GM10266 (cell line): ENCODE measurements around the gene ASPN.

ENCODE experiments used
- DNase-seq: peaks from one replicate; pipeline ENCODE4 v3.0.0; 2012; ENCODE audit errors: extremely low spot score
- TF ChIP-seq, protein P1 (sequence below): IDR thresholded peaks from 2 replicates; pipeline ENCODE4 v1.5.1; 2012; ENCODE audit warnings: mild to moderate bottlenecking, low read depth; ENCODE audit not compliant: control insufficient read depth, insufficient read depth; ENCODE audit errors: missing control alignments

The ASPN gene

DNA sequence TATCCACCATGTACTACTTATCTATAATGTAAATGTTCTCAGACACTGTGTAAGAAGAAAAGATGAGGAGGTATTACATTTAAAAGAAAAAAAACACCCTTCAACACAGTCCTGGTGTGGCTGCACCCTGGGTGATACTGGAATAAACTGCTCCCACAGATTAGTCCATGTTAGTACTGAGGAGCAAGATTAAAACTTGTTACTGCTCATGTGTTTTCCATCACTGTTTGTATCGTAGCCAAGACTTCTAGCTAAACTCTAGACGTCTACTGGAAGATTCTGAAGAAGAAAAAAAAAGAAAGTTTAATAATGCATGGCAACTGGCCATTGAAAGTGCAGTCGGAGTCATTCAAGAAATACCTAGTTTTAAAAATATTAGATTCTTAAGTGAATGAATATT lies at the start of gene ASPN:
Gene ASPN, minus strand, starts transcription at position 178 of the 400 bp plus-strand sequence.
- TF ChIP-seq, protein P1, sequence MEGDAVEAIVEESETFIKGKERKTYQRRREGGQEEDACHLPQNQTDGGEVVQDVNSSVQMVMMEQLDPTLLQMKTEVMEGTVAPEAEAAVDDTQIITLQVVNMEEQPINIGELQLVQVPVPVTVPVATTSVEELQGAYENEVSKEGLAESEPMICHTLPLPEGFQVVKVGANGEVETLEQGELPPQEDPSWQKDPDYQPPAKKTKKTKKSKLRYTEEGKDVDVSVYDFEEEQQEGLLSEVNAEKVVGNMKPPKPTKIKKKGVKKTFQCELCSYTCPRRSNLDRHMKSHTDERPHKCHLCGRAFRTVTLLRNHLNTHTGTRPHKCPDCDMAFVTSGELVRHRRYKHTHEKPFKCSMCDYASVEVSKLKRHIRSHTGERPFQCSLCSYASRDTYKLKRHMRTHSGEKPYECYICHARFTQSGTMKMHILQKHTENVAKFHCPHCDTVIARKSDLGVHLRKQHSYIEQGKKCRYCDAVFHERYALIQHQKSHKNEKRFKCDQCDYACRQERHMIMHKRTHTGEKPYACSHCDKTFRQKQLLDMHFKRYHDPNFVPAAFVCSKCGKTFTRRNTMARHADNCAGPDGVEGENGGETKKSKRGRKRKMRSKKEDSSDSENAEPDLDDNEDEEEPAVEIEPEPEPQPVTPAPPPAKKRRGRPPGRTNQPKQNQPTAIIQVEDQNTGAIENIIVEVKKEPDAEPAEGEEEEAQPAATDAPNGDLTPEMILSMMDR, result no peak
- no peak for DNase-seq

DNA sequence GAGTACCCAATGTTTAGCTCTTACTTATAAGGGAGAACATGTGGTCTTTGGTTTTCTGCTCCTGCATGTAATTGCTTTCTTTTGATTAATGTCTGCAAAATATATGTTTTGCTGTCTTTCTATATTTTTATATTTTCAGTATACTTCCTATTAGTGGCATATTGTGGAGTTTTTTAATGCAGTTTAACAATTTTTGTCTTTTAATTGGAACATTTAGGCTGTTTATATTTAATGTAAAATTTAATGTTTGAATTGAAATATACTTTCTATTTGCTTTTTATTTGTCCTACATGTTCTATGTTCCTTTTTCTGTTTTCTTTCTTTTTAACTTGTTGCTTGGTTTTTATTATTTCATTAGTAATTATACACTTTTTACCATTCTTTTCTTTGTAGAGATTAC lies 48.6 kb upstream of the ASPN start:
- no peak for DNase-seq
- TF ChIP-seq, protein P1, result no peak

DNA sequence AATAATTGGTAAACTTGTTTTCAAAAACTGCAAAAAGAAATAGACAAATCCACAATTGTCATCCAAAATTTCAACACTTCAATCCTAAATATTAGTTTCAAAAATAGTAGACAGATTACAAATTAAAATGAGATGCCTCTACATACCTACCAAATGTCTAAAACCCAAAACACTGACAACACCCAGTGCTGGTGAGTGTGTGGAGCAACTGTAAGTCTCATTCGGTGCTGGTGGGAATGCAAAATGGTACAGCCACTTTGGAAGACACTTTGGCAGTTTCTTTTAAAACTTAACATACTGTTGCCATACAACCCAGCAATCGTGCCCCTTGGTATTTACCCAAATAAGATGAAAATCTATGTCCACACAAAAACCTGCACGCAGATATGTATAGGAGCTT lies 46.8 kb upstream of the ASPN start:
- TF ChIP-seq, protein P1, result no peak
- DNase-seq, result no peak

DNA sequence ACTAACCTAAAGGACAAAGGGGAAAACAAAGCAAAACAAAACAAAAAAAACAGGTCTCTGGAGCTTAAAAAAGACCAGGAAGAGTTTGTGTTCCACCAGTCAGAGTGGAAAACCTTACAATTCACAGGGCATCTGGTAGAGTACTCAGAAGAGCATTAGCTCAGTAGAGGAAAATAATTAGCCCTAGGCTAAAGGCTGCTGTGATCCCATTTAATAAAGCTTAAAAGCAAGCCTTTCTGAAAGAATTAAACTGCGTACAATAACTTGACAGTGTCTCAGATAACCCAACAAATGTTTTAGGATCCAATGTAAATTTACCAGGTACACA lies 46.2 kb upstream of the ASPN start:
- no peak for DNase-seq
- TF ChIP-seq, protein P1, result no peak

DNA sequence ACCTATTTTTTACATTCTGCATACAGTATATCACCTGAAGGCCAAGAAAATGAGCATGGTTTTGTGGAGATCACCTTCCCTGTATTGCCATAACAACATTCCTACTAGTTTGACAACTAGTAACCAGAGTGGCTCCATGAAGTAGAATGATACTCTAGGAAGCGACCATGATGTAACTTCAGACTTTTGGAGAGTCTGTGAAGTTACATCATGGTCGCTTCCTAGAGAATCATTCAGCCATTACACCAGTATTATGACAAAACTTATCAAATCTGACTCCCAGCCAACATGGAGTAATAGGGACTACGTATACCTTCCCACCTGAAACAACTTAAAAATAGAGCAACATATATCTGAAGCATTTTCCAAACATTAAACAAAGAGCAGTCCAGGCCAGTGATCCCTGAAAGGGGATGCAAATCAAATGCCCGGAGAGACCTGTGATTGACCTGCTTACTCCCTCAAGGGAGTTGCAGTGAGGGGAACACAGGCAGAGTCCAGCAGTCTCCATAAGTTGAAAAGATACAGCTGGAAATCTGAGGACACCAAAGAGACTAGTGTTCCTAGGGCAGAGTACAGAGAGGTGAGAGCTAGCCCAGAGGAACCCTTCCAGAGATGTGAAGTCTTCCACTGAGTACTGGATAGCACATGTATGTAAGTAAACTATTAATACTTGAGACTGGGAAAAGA lies 45.7 kb upstream of the ASPN start:
- TF ChIP-seq, protein P1, result no peak
- DNase-seq, result no peak

DNA sequence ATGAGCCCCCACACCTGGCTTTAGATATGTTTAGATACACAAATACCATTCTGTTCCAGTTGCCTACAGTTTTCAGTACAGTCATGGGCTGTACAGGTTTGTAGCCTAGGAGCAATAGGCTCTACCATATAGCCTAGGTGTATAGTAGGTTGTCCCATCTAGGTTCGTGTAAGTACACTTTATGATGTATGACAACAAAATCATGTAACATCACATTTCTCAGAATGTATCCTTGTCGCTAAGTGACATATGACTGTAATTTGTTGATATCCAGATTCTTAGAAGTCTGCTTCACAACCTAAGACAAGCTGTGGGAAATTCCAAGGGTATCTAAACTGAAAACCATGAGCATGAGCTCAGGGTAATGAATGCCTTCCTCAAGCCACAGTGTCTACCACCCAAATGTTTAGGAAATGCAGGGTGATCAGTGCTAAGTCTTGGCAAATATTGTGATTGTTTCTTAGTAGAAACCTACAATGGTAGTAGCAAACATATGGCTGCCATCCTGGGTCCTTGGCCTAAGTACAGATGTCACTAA lies 45.1 kb upstream of the ASPN start:
- DNase-seq, result no peak
- TF ChIP-seq, protein P1, result no peak

DNA sequence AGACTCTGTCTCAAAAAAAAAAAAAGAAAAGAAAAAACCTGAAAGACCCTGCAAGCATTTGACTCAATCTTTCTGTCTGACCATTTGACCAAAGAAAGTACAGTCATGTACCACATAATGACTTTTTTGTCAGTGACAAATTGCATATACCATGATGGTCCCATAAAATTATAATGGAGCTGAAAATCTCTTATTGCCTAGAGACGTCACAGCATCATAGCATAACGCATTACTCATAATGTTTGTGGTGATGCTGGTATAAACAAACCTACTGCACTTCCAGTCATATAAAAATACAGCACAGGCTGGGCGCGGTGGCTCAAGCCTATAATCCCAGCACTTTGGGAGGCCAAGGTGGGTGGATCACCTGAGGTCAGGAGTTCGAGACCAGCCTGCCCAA lies 43.0 kb upstream of the ASPN start:
- DNase-seq, result no peak
- TF ChIP-seq, protein P1, result no peak
